Uterine smooth muscle cell (primary cell): Measurements from ENCODE around the gene FGF3. TPM values are rescaled to one million over a fixed set of nuclear protein-coding genes. Genes with fewer than 3 reads are reported as not detected.

ENCODE experiments used
- total RNA-seq: library from RNA; depleted of rRNA; stranded (reverse); fragments of >200 nt; gene quantifications from 2 replicates; pipeline ENCODE4 v1.2.3, GENCODE V29; 2014

Gene FGF3
- total RNA-seq, result not detected in 2 replicates

GRCh38 chr11:69818603-69819441 lies at the start of gene FGF3:
Gene FGF3 (minus strand): TSS chr11:69819416. CDS start chr11:69818933, 483 bp downstream.

GRCh38 chr11:69775163-69775755 lies 44.0 kb downstream of the FGF3 start, which contains the start of gene FGF4:
Gene FGF4 (minus strand): TSS chr11:69775341. CDS start chr11:69775084, 257 bp downstream.

Other genes with a start within 250 kb of the FGF3 start
- 524 and 1,083 TPM in 2 replicates for gene CCND1, start 178.3 kb downstream of the FGF3 start, total RNA-seq
- gene LTO1, start 144.1 kb downstream of the FGF3 start, total RNA-seq, result 25.6 and 26.4 TPM in 2 replicates
- gene FGF19, start 115.4 kb downstream of the FGF3 start, total RNA-seq, result not detected in 2 replicates
- not detected in 2 replicates for gene FGF4, start 44.1 kb downstream of the FGF3 start, total RNA-seq